ENCODE results near the gene ASZ1.

GRCh38 chr7:117403737-117404136, 23.6 kb downstream of the ASZ1 start:
- TF ChIP-seq, protein P1, sequence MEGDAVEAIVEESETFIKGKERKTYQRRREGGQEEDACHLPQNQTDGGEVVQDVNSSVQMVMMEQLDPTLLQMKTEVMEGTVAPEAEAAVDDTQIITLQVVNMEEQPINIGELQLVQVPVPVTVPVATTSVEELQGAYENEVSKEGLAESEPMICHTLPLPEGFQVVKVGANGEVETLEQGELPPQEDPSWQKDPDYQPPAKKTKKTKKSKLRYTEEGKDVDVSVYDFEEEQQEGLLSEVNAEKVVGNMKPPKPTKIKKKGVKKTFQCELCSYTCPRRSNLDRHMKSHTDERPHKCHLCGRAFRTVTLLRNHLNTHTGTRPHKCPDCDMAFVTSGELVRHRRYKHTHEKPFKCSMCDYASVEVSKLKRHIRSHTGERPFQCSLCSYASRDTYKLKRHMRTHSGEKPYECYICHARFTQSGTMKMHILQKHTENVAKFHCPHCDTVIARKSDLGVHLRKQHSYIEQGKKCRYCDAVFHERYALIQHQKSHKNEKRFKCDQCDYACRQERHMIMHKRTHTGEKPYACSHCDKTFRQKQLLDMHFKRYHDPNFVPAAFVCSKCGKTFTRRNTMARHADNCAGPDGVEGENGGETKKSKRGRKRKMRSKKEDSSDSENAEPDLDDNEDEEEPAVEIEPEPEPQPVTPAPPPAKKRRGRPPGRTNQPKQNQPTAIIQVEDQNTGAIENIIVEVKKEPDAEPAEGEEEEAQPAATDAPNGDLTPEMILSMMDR (IDR thresholded peaks at IDR 0.05; ENCODE audit: low read depth, low read length) = no peak
- no peak for TF ChIP-seq EZH2phosphoT487 (IDR thresholded peaks at IDR 0.05; ENCODE audit: low read depth)

All from OCI-LY3 (cell line).